GM18505 (cell line): Measurements from ENCODE around the gene SMOC2.
"Not testable (repeated sequence)": the region's sequence is repeated elsewhere in the genome, so short reads cannot be mapped to it uniquely, and the experiment has no call there.

ENCODE experiments used
- ATAC-seq: cut with Tn5 transposase; IDR thresholded peaks from one replicate; pipeline ENCODE4 v1.9.1; 2021; ENCODE audit not compliant: unreplicated experiment
- POLR2A ChIP-seq: IDR thresholded peaks from 4 replicates; pipeline ENCODE4 v1.6.1; 2011; ENCODE audit warnings: borderline replicate concordance; ENCODE audit not compliant: insufficient read depth, insufficient read length; ENCODE audit errors: extremely low read depth

Gene SMOC2

GRCh38 chr6:168529214-168529613 lies 88.2 kb downstream of the SMOC2 start:
- no peak for ATAC-seq
- no peak for TF ChIP-seq POLR2A

GRCh38 chr6:168530653-168531071 lies 89.7 kb downstream of the SMOC2 start:
- ATAC-seq: no peak
- TF ChIP-seq POLR2A: no peak

- no peak for TF ChIP-seq POLR2A
- ATAC-seq: no peak
Measured at GRCh38 chr6:168532070-168532469, 91.1 kb downstream of the SMOC2 start.

- ATAC-seq: no peak
- TF ChIP-seq POLR2A: no peak
Measured at GRCh38 chr6:168533414-168533813, 92.4 kb downstream of the SMOC2 start.

GRCh38 chr6:168534265-168534664 lies 93.3 kb downstream of the SMOC2 start:
- ATAC-seq: no peak
- no peak for TF ChIP-seq POLR2A

- ATAC-seq: no peak
- no peak for TF ChIP-seq POLR2A
Measured at GRCh38 chr6:168535711-168536110, 94.7 kb downstream of the SMOC2 start.

GRCh38 chr6:168536196-168536595 lies 95.2 kb downstream of the SMOC2 start:
- no peak for ATAC-seq
- TF ChIP-seq POLR2A: no peak

GRCh38 chr6:168536665-168537539 lies 95.9 kb downstream of the SMOC2 start:
- TF ChIP-seq POLR2A: no peak
- no peak for ATAC-seq

GRCh38 chr6:168537540-168537884 lies 96.5 kb downstream of the SMOC2 start:
- no peak for ATAC-seq
- TF ChIP-seq POLR2A: no peak

- not testable (repeated sequence) for ATAC-seq
Measured at GRCh38 chr6:168538188-168538891, 97.4 kb downstream of the SMOC2 start.

GRCh38 chr6:168538892-168539811 lies 98.2 kb downstream of the SMOC2 start:
- TF ChIP-seq POLR2A: no peak
- no peak for ATAC-seq

GRCh38 chr6:168540713-168541291 lies 99.8 kb downstream of the SMOC2 start:
- ATAC-seq: no peak
- TF ChIP-seq POLR2A: no peak

GRCh38 chr6:168541307-168541706 lies 100.3 kb downstream of the SMOC2 start:
- ATAC-seq: no peak
- no peak for TF ChIP-seq POLR2A
